H9 (cell line): ENCODE results near the gene UBE4B. TPM values are rescaled to one million over a fixed set of nuclear protein-coding genes. Genes with fewer than 3 reads are reported as not detected.
A peak's percentile ranks its signal among the peaks of the same experiment; 100 is the strongest.

Source experiments
- DNase-seq: peaks from one replicate; pipeline ENCODE4 v3.0.0-alpha.2; 2017
- H2AFZ ChIP-seq: one replicate; pipeline ENCODE4 v1.6.1; 2013; ENCODE audit warnings: mild to moderate bottlenecking, low read length, control low read depth, moderate library complexity
- H2AK5ac ChIP-seq: 2 replicates; pipeline ENCODE4 v1.6.1; 2013; ENCODE audit warnings: low read length, control low read depth, mixed read lengths; ENCODE audit not compliant: insufficient read length
- H2BK120ac ChIP-seq: one replicate; pipeline ENCODE4 v1.6.1; 2013; ENCODE audit warnings: low read depth, mild to moderate bottlenecking, low read length, control low read depth, inconsistent platforms; ENCODE audit not compliant: poor library complexity, severe bottlenecking
- H2BK12ac ChIP-seq: 2 replicates; pipeline ENCODE4 v1.6.1; 2013; ENCODE audit warnings: low read length, control low read depth, mixed read lengths, low read depth; ENCODE audit not compliant: insufficient read length
- H2BK15ac ChIP-seq: 2 replicates; pipeline ENCODE4 v1.6.1; 2013; ENCODE audit warnings: low read depth, low read length, control low read depth
- H2BK20ac ChIP-seq: one replicate; pipeline ENCODE4 v1.6.1; 2013; ENCODE audit warnings: low read depth, mild to moderate bottlenecking, low read length, control low read depth, inconsistent platforms; ENCODE audit not compliant: poor library complexity, severe bottlenecking
- H2BK5ac ChIP-seq: 2 replicates; pipeline ENCODE4 v1.6.1; 2013; ENCODE audit warnings: low read length, control low read depth, mixed read lengths; ENCODE audit not compliant: insufficient read length
- H3K14ac ChIP-seq: 2 replicates; pipeline ENCODE4 v1.6.1; 2013; ENCODE audit warnings: low read length, control low read depth; ENCODE audit not compliant: insufficient read depth
- H3K18ac ChIP-seq: 2 replicates; pipeline ENCODE4 v1.6.1; 2013; ENCODE audit warnings: low read depth, mild to moderate bottlenecking, mixed read lengths, low read length, control low read depth; ENCODE audit not compliant: insufficient read length
- H3K23ac ChIP-seq: 2 replicates; pipeline ENCODE4 v1.6.1; 2013; ENCODE audit warnings: low read length, control low read depth, mixed read lengths, low read depth; ENCODE audit not compliant: insufficient read length
- H3K23me2 ChIP-seq: 2 replicates; pipeline ENCODE4 v1.6.1; 2013; ENCODE audit warnings: low read depth, mild to moderate bottlenecking, mixed read lengths, low read length, control low read depth; ENCODE audit not compliant: insufficient read length, poor library complexity, severe bottlenecking
- H3K27ac ChIP-seq: 2 replicates; pipeline ENCODE4 v1.5.1; 2013; ENCODE audit warnings: low read length, control low read depth, mixed read lengths, low read depth; ENCODE audit not compliant: insufficient read length
- H3K27me3 ChIP-seq: 2 replicates; pipeline ENCODE4 v1.6.1; 2013; ENCODE audit warnings: low read length, control low read depth, inconsistent platforms; ENCODE audit not compliant: insufficient read depth
- H3K4ac ChIP-seq: 2 replicates; pipeline ENCODE4 v1.6.1; 2013; ENCODE audit warnings: low read depth, mild to moderate bottlenecking, control low read depth, inconsistent platforms, low read length, moderate library complexity
- H3K4me1 ChIP-seq: 2 replicates; pipeline ENCODE4 v1.6.1; 2013; ENCODE audit warnings: low read length, control low read depth, inconsistent platforms; ENCODE audit not compliant: insufficient read depth
- H3K4me2 ChIP-seq: 2 replicates; pipeline ENCODE4 v1.6.1; 2013; ENCODE audit warnings: low read length, control low read depth, mixed read lengths; ENCODE audit not compliant: insufficient read length, insufficient read depth
- H3K56ac ChIP-seq: 2 replicates; pipeline ENCODE4 v1.6.1; 2013; ENCODE audit warnings: low read depth, mild to moderate bottlenecking, mixed read lengths, low read length, control low read depth; ENCODE audit not compliant: insufficient read length
- H3K79me1 ChIP-seq: 2 replicates; pipeline ENCODE4 v1.6.1; 2013; ENCODE audit warnings: low read depth, mild to moderate bottlenecking, moderate library complexity, low read length, control low read depth, inconsistent platforms; ENCODE audit not compliant: insufficient read depth, poor library complexity, severe bottlenecking
- H3K79me2 ChIP-seq: 2 replicates; pipeline ENCODE4 v1.6.1; 2013; ENCODE audit warnings: low read length, control low read depth, inconsistent platforms; ENCODE audit not compliant: insufficient read depth
- H3K9ac ChIP-seq: 2 replicates; pipeline ENCODE4 v1.6.1; 2013; ENCODE audit warnings: low read length, control low read depth, mixed read lengths; ENCODE audit not compliant: insufficient read length; ENCODE audit errors: extremely low read depth
- H3K9me3 ChIP-seq: one replicate; pipeline ENCODE4 v1.6.1; 2013; ENCODE audit warnings: low read depth, low read length, inconsistent platforms; ENCODE audit not compliant: control insufficient read depth
- H3T11ph ChIP-seq: one replicate; pipeline ENCODE4 v1.6.1; 2013; ENCODE audit warnings: mild to moderate bottlenecking, low read length, control low read depth, inconsistent platforms
- H4K20me1 ChIP-seq: one replicate; pipeline ENCODE4 v1.6.1; 2013; ENCODE audit not compliant: control insufficient read depth, insufficient read length, insufficient read depth
- H4K5ac ChIP-seq: 2 replicates; pipeline ENCODE4 v1.6.1; 2013; ENCODE audit warnings: low read depth, mild to moderate bottlenecking, mixed read lengths, low read length, control low read depth; ENCODE audit not compliant: insufficient read length
- H4K8ac ChIP-seq: replicated peaks from 2 replicates; pipeline ENCODE4 v1.6.1; 2013; ENCODE audit warnings: low read length, control low read depth, mixed read lengths, low read depth; ENCODE audit not compliant: insufficient read length
- H4K91ac ChIP-seq: 2 replicates; pipeline ENCODE4 v1.6.1; 2013; ENCODE audit warnings: low read depth, mild to moderate bottlenecking, moderate library complexity, mixed read lengths, low read length, control low read depth; ENCODE audit not compliant: insufficient read length
- H3K27ac Mint-ChIP-seq, 3 experiments: 2 replicates in 2 of 3; 3 replicates in 1 of 3; pipeline ENCODE4 v1.8.0; 2020 to 2021; ENCODE audit warnings: mixed read lengths in 3 of 3, mild to moderate bottlenecking in 1 of 3, moderate library complexity in 1 of 3
- H3K27me3 Mint-ChIP-seq: 2 replicates; pipeline ENCODE4 v1.8.0; 2021; ENCODE audit warnings: low read depth, mild to moderate bottlenecking, moderate library complexity, mixed read lengths
- H3K36me3 Mint-ChIP-seq, 3 experiments: 2 replicates in 2 of 3; 3 replicates in 1 of 3; pipeline ENCODE4 v1.8.0; 2020 to 2021; ENCODE audit warnings: low read depth in 3 of 3, mixed read lengths in 3 of 3; ENCODE audit not compliant: insufficient read depth in 1 of 3
- H3K4me1 Mint-ChIP-seq, 2 experiments: 2 replicates each; pipeline ENCODE4 v1.8.0; 2020; ENCODE audit warnings: mixed read lengths in 2 of 2
- H3K4me3 Mint-ChIP-seq, 2 experiments: 2 replicates in 1 of 2; 3 replicates in 1 of 2; pipeline ENCODE4 v1.8.0; 2020 to 2021; ENCODE audit warnings: mild to moderate bottlenecking in 2 of 2, mixed read lengths in 2 of 2, moderate library complexity in 1 of 2
- H3K9me3 Mint-ChIP-seq, 2 experiments: 2 replicates in 1 of 2; 3 replicates in 1 of 2; pipeline ENCODE4 v1.8.0; 2020; ENCODE audit warnings: mild to moderate bottlenecking in 2 of 2, mixed read lengths in 2 of 2, moderate library complexity in 1 of 2
- WGBS: extraction: QIAGEN DNeasy Blood & Tissue Kit; methylation state at CpG from one replicate; pipeline ENCODE4 v1.1.7; 2013; ENCODE audit warnings: missing lambda C conversion rate, low lambda C conversion rate, mixed read lengths; ENCODE audit not compliant: insufficient read length; ENCODE audit errors: extremely low coverage; 5-methylcytosine and 5-hydroxymethylcytosine counted together
- total RNA-seq: library from RNA; stranded (reverse); gene quantifications from 2 replicates; pipeline ENCODE4 v1.2.1, GENCODE V29; 2021
- TF ChIP-seq, protein P1 (sequence below): fragments of 200-600 bp; sonication (generic); conservative IDR thresholded peaks from 3 replicates; pipeline ENCODE4 v1.8.0; 2021; ENCODE audit warnings: antibody characterized with exemption, mild to moderate bottlenecking

The UBE4B gene
- total RNA-seq, 1 experiment from 2014 or later: 67.6 TPM

DNA sequence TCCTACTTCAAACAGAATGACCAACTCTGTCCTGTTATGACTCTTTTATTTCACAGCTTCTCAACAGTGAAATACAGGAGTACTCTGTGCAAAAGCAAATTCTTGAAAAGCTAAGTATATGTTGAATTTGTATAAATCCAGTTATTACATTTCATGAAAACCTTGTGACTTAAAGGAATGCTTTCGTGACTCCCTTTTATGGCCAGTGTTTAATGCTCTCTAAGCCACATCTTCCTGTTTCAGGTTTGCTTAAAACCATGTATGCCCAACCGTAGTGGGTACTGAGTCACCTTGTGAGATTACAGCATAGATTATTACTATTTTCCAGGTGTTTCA lies 137.4 kb downstream of the UBE4B start:
- Histone ChIP-seq H2BK120ac (no peak overlapping the region), H3K79me1 (no peaks in the 10 kb centered on the region), H2BK15ac (no peak overlapping the region), H3K27ac (no peak overlapping the region), H3K23ac (no peak overlapping the region), H3K4me1 (no peaks in the 10 kb centered on the region), H3K9ac (no peak overlapping the region), H3K14ac (no peak overlapping the region), H3K4ac (no peak overlapping the region), H2AK5ac (no peak overlapping the region), H4K20me1 (peaks cover 2% of the 10 kb centered on the region), H3K18ac (no peak overlapping the region), H2BK5ac (no peak overlapping the region), H3K27me3 (no peaks in the 10 kb centered on the region), H3K56ac (no peak overlapping the region), H3T11ph (no peak overlapping the region), H3K9me3 (no peaks in the 10 kb centered on the region), H3K4me2 (no peak overlapping the region), H2BK20ac (no peak overlapping the region), H3K79me2 (no peaks in the 10 kb centered on the region), H4K5ac (no peak overlapping the region), H2BK12ac (no peak overlapping the region), H4K91ac (no peak overlapping the region), H3K23me2 (no peaks in the 10 kb centered on the region), H2AFZ (no peak overlapping the region), H4K8ac (no peak overlapping the region)
- TF ChIP-seq, protein P1, sequence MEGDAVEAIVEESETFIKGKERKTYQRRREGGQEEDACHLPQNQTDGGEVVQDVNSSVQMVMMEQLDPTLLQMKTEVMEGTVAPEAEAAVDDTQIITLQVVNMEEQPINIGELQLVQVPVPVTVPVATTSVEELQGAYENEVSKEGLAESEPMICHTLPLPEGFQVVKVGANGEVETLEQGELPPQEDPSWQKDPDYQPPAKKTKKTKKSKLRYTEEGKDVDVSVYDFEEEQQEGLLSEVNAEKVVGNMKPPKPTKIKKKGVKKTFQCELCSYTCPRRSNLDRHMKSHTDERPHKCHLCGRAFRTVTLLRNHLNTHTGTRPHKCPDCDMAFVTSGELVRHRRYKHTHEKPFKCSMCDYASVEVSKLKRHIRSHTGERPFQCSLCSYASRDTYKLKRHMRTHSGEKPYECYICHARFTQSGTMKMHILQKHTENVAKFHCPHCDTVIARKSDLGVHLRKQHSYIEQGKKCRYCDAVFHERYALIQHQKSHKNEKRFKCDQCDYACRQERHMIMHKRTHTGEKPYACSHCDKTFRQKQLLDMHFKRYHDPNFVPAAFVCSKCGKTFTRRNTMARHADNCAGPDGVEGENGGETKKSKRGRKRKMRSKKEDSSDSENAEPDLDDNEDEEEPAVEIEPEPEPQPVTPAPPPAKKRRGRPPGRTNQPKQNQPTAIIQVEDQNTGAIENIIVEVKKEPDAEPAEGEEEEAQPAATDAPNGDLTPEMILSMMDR: no peak
- H3K9me3 Mint-ChIP-seq: no peaks in the 10 kb centered on the region
- no peak for DNase-seq
- H3K4me3 Mint-ChIP-seq: no peak overlapping the region
- no CpG with 5 or more reads among the region's 2 CpGs for WGBS
- H3K27ac Mint-ChIP-seq: 0 out of 7 replicates have a peak overlapping the region, but pooled peaks of 1 of the 3 experiments have one; percentile 44
- H3K36me3 Mint-ChIP-seq: peaks cover 30 to 57% (median 54%) of the 10 kb centered on the region in 3 experiments; a peak in 6 of 7 replicates
- no peaks in the 10 kb centered on the region for H3K27me3 Mint-ChIP-seq
- no peaks in the 10 kb centered on the region for H3K4me1 Mint-ChIP-seq
